Effector memory CD4-positive, alpha-beta T cell (primary cell): Measurements from ENCODE around the gene SDCCAG8.

Experiments used
- DNase-seq, 3 donors: peaks; one replicate each; pipeline ENCODE4 v3.0.0-alpha.2; 2020
- H3K27ac ChIP-seq: 2 replicates; pipeline ENCODE4 v1.7.0; 2013; ENCODE audit warnings: mild to moderate bottlenecking, low read length, moderate library complexity; ENCODE audit not compliant: insufficient read depth, poor library complexity, severe bottlenecking
- H3K27me3 ChIP-seq: replicated peaks from 2 replicates; pipeline ENCODE4 v1.7.0; 2013; ENCODE audit warnings: mild to moderate bottlenecking, low read length; ENCODE audit not compliant: insufficient read depth, control insufficient read depth, poor library complexity, severe bottlenecking
- H3K36me3 ChIP-seq: 2 replicates; pipeline ENCODE4 v1.7.0; 2013; ENCODE audit warnings: mild to moderate bottlenecking, low read length, moderate library complexity; ENCODE audit not compliant: control insufficient read depth, insufficient read depth
- H3K4me1 ChIP-seq: 2 replicates; pipeline ENCODE4 v1.7.0; 2013; ENCODE audit warnings: low read length, mild to moderate bottlenecking; ENCODE audit not compliant: control insufficient read depth, insufficient read depth, poor library complexity, severe bottlenecking
- H3K4me3 ChIP-seq: 2 replicates; pipeline ENCODE4 v1.7.0; 2013; ENCODE audit warnings: low read length, low read depth, mild to moderate bottlenecking; ENCODE audit not compliant: insufficient read depth, poor library complexity, severe bottlenecking
- H3K9me3 ChIP-seq: 2 replicates; pipeline ENCODE4 v1.7.0; 2013; ENCODE audit warnings: mild to moderate bottlenecking, low read length, moderate library complexity; ENCODE audit not compliant: control insufficient read depth

Gene SDCCAG8

DNA sequence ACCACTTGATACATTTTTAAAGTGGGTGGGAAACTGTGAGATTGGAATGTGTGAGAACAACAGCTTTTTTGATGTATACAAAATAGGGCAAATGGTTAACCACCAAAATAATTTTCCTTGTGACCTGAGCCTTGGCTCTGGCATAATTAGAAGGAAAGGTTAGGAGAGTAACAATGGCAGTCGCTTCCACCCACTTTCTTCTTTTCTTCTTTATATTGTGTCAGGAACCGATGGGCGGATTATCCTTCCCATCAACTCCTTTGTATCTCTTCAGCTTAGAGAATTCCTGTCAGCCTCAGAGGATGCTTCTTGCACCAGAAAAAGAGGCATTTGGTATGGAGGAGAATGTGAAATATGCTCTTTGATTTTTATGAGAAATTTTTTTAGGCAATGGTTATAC is 90.6 kb downstream of the SDCCAG8 start:
- DNase-seq, result no peak
- Histone ChIP-seq H3K9me3 (no peaks in the 10 kb centered on the region), H3K4me1 (no peaks in the 10 kb centered on the region), H3K4me3 (no peak overlapping the region), H3K36me3 (no peaks in the 10 kb centered on the region), H3K27me3 (no peaks in the 10 kb centered on the region), H3K27ac (no peak overlapping the region)

DNA sequence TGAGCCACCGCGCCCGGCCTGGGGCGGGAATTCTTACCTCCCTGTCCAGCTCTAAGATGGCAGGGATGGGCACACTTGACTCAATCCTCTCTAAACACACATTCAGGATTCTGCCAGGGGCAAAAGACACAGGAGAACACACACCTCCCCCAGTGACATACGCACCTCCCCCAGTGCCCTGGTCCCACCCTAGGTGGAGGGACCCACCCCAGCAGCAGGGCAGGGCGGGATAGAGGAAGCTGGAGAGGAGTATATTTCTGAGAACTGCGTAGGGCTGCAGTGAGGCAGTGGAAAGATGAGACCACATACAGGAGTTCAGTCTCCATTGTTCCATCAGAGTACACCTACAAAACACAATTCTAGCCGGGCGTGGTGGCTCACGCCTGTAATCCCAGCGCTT is 92.5 kb downstream of the SDCCAG8 start:
- Histone ChIP-seq H3K9me3 (no peaks in the 10 kb centered on the region), H3K36me3 (no peaks in the 10 kb centered on the region), H3K4me3 (no peak overlapping the region), H3K27me3 (no peaks in the 10 kb centered on the region), H3K4me1 (no peaks in the 10 kb centered on the region), H3K27ac (no peak overlapping the region)
- no peak for DNase-seq

DNA sequence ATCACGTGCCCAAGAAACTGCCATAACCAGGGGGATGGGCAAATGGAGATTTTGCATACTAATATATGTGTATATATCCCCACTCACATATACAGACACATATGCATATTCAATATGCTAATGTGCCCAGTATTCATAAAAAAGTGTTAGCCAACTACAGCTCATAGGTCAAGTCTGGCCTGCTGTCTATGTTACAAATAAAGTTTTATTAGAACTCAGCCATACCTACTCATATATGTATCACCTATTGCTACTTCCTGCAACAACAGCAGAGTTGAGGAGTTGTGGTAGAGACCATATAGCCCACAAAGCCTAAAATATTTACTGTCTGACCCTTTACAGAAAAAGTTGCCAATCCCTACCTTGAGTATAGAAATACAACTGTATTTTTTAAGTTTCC is 93.3 kb downstream of the SDCCAG8 start:
- H3K36me3 ChIP-seq, result no peaks in the 10 kb centered on the region
- H3K9me3 ChIP-seq, result no peaks in the 10 kb centered on the region
- H3K27me3 ChIP-seq, result no peaks in the 10 kb centered on the region
- no peak overlapping the region for H3K4me3 ChIP-seq
- DNase-seq, result no peak
- H3K27ac ChIP-seq, result no peak overlapping the region
- no peaks in the 10 kb centered on the region for H3K4me1 ChIP-seq

DNA sequence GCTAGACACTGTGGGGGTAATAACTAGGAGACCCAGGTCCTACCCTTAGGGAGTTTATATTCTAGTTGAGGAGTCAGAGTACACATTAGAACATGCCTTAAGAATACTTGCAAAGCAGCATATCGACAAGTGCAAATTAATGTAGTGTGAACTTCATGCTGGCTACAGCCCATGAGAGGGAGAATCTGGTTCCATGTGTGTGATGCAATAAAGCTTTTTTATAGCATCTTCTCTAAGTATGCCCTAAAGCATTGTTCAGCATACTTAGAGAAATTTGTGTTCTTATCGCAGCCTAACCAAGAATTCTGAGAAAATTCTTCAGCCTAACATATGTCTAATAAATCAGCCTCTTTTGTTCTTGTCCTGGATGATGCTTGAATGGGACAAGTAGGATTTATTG is 95.5 kb downstream of the SDCCAG8 start:
- H3K27ac ChIP-seq, result no peak overlapping the region
- no peaks in the 10 kb centered on the region for H3K27me3 ChIP-seq
- no peak for DNase-seq
- H3K4me1 ChIP-seq, result no peaks in the 10 kb centered on the region
- no peaks in the 10 kb centered on the region for H3K36me3 ChIP-seq
- no peaks in the 10 kb centered on the region for H3K9me3 ChIP-seq
- no peak overlapping the region for H3K4me3 ChIP-seq

DNA sequence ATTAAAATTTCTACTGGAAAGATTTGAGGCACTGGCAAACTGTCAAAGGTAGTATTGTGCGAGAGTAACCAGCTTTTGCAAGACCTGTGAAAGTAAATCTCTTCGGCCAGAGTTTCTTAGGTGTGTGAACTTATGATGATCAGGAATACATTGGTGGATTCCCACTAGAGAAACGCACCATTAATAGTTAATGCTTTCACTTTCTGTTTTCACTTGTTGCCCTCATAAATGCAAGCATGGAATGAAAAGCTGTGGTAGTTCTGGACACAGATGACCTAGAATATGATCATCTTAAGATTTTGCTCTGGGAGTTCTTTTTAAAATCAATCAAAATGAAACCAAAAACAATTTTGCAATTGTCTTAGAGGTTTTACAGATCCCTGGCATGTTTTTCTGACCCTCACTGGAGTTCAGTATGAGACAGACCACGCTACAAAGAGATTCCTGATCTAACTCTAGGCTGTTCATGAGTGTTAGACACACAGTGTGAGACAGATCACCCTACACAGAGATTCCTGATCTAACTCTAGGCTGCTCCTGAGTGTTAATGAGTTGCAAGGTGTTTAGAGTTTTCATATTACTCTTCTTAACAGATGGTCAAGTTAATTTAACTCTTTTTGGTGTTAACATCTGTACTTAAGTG is 98.8 kb downstream of the SDCCAG8 start:
- no peaks in the 10 kb centered on the region for H3K9me3 ChIP-seq
- no peaks in the 10 kb centered on the region for H3K4me1 ChIP-seq
- H3K27ac ChIP-seq, result no peak overlapping the region
- no peaks in the 10 kb centered on the region for H3K27me3 ChIP-seq
- peak overlapping the region; percentile 10 for H3K4me3 ChIP-seq
- no peaks in the 10 kb centered on the region for H3K36me3 ChIP-seq
- DNase-seq, result no peak

DNA sequence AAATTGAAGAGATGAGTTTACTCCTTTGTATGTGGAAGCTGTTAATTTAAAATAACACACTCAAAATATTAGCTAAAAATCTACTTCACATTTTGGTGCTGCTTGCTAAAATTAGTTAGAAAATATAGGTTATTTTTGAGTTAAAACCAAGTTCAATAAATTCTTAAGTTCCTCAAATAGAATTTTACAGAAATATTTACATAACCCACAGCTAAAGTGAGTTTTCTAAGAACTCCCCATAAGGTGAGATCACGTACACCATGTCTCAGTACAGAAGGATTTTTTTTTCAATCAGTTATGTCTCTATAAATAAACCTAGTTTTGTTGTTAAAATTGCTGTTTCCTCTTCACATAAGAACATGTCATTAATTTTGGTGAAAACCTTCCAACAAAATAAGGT is 108.0 kb downstream of the SDCCAG8 start:
- no peaks in the 10 kb centered on the region for H3K4me1 ChIP-seq
- no peak for DNase-seq

DNA sequence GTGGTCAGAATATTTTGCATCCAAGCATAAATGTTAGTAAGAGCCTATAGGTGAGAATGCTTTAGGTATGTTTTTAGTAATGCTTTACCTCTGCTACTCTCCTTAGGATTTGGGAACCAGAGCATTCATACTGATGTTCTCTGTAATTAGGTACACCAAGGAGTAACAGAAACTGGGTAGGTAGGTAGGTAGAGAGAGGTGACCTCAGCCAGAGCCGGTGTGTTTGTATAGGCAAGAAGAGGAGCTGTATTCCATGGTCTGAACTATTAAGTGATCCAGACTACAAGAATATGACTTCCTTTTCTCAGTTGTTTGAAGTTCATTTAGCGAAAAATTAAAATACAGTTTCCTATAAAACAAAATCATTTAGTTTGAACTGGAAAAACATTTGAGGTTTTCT is 108.5 kb downstream of the SDCCAG8 start:
- Histone ChIP-seq H3K27me3 (no peaks in the 10 kb centered on the region), H3K36me3 (no peaks in the 10 kb centered on the region), H3K9me3 (no peaks in the 10 kb centered on the region), H3K27ac (no peak overlapping the region), H3K4me1 (no peaks in the 10 kb centered on the region), H3K4me3 (no peak overlapping the region)
- DNase-seq, result no peak

More for the DNA sequence above, 108.0 kb downstream of the SDCCAG8 start:
- H3K27ac ChIP-seq, result no peak overlapping the region
- no peaks in the 10 kb centered on the region for H3K36me3 ChIP-seq
- H3K4me3 ChIP-seq, result no peak overlapping the region
- no peaks in the 10 kb centered on the region for H3K9me3 ChIP-seq
- H3K27me3 ChIP-seq, result no peaks in the 10 kb centered on the region

DNA sequence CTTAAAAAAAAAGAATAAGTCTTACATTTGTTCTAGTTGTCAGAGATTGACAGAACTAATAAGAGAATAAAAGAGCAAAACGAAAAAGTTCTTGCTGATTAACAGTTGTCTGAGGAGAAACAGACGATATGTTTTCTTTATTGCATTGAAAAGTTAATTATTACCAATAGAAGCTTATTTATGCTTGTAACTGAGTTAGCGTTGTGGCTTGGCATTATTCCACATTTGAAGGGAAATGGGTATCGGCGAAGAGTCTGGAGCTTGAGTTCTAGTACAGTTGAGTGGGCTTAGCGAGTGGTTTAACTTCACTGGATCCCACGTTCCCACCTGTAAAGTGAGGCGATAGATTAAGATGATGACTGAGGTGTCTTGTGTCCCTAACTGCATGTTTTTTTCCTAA is 109.0 kb downstream of the SDCCAG8 start:
- Histone ChIP-seq H3K36me3 (no peaks in the 10 kb centered on the region), H3K27me3 (no peaks in the 10 kb centered on the region), H3K4me1 (no peaks in the 10 kb centered on the region), H3K27ac (no peak overlapping the region), H3K9me3 (no peaks in the 10 kb centered on the region), H3K4me3 (no peak overlapping the region)
- DNase-seq, result no peak

DNA sequence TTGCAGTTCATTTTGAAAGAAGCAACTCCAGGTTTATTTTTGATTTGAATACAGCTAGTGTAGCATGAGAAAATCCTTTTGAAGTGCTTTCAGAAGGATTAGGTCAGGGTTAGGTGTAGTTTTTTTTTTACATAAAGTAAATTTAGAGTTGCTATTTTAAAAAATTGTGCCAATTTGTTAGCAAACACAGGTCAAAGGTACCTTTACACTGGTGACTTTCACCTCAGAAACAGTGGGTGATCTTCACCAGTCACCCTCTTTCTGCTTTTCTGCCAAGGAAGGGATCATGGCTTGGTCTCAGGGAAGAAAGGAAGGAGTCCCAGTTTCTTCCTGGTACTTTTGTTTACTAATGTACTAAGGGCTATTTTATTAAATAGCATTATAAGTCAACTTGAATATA is 111.5 kb downstream of the SDCCAG8 start:
- Histone ChIP-seq H3K36me3 (no peaks in the 10 kb centered on the region), H3K4me1 (no peaks in the 10 kb centered on the region), H3K27me3 (no peaks in the 10 kb centered on the region), H3K9me3 (no peaks in the 10 kb centered on the region), H3K27ac (no peak overlapping the region), H3K4me3 (no peak overlapping the region)
- DNase-seq, result no peak

DNA sequence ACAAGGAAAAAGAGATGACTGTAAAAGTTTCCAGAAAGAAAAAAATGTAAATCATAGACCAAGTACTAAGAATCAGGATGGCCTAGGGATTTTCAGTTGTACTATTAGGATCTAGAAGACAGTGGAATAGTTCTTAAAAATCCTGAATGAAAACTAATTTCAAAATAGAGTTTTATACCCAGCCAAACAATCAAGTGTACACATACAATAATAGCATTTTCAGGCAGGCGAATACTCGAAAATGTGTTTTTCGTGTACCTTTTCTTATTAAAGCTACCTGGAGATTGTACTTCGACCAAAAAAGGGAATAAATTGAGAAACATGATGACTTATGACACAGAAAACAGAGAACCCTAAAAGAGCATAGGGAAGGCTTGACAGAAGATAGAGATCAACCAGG is 118.6 kb downstream of the SDCCAG8 start:
- Histone ChIP-seq H3K4me3 (no peak overlapping the region), H3K27ac (no peak overlapping the region), H3K27me3 (no peaks in the 10 kb centered on the region), H3K4me1 (no peaks in the 10 kb centered on the region), H3K36me3 (peaks cover 9% of the 10 kb centered on the region), H3K9me3 (peaks cover 6% of the 10 kb centered on the region)
- no peak for DNase-seq
